T-helper 1 cell treated with Interleukin-12 subunit alpha and Interleukin-12 subunit beta and Interleukin-4 antibody, amounts not matched to agents 30 ng/mL and 1 ng/mL, for 36 hours (primary cell): ENCODE results near the gene KATNBL1. TPM values are rescaled to one million over a fixed set of nuclear protein-coding genes. Genes with fewer than 3 reads are reported as not detected.
"Not testable (repeated sequence)": the region's sequence is repeated elsewhere in the genome, so short reads cannot be mapped to it uniquely, and the experiment has no call there.

Experiments used
- intact Hi-C: fragments of 100-400 bp; cut with micrococcal nuclease; formaldehyde crosslinking; loops from one replicate; pipeline ENCODE4 v1.15.1; 2024
- total RNA-seq: library from RNA; stranded (reverse); gene quantifications from 2 replicates; pipeline ENCODE4 v1.2.3, GENCODE V29; 2022

Gene KATNBL1
- total RNA-seq, 1 donor from 2014 or later = 40.3 TPM

DNA sequence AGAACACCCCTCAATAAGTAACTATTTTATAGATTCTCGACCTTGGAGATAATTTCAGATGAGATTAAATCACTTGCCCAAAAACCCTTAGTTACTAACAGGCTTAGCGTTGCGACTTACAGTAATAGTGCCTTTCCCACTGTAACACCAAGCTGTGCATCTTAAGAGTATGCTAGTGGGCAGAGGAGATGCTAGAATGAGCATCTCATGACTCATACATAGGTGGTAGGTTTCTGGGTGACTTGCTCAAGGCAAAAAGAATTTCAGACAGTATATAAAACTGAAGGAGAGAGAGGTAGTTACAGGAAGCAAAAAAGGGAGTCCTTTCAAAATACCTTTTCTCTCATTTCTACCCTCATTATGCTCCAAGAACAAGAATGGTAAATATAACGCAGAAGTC, 3.9 kb downstream of the KATNBL1 start:
- intact Hi-C loops = no loop called here

DNA sequence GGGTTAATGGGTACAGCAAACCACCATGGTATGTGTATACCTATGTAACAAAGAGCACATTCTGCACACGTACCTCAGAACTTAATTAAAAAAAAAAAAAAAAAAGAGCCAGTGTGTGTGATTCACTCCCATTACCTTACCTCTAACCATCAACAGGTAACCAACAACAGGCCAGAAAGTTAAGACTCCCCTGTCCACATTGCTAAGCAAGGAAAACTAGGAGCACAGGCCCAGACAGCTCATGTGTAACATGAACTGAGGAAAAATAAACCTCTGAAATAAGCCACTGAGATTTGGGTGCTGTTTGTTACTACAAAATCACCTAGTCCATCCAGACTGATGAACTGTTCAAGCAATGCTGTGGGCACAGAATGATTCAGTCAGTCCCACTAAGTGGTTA, 6.0 kb downstream of the KATNBL1 start:
- intact Hi-C loops = no loop called here

DNA sequence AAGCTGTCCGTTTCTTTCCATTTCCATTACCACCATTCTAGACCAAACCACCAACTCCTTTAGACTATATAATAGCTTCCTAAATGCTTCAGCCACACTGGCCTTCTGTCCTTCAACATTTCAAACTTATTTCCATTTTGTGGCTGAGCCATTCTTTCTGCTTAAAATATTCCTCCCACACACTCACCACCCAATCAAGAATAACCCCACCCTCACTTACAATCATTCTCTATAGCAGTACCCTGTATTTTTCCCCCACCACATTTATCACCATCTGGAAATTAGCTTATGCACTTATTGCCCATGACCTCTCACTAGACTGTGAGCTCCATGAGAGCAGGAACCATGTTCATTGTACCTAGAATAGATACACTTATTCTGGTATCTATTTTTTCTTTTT, 6.6 kb downstream of the KATNBL1 start:
- intact Hi-C loops = no loop called here

DNA sequence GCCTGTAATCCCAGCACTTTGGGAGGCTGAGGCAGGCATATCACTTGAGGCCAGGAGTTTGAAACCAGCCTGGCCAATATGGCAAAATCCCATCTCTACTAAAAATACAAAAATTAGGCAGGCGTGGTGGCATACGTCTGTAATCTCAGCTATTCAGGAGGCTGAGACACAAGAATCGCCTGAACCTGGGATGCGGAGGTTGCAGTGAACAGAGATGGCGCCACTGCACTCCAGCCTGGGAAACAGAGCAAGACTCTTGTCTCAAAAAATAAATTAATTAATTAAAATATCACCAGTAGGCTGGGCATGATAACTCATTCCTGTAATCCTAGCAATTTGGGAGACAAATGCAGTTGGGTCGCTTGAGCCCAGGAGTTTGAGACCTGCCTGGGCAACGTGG, 16.6 kb downstream of the KATNBL1 start:
- intact Hi-C loops = not testable (repeated sequence)

DNA sequence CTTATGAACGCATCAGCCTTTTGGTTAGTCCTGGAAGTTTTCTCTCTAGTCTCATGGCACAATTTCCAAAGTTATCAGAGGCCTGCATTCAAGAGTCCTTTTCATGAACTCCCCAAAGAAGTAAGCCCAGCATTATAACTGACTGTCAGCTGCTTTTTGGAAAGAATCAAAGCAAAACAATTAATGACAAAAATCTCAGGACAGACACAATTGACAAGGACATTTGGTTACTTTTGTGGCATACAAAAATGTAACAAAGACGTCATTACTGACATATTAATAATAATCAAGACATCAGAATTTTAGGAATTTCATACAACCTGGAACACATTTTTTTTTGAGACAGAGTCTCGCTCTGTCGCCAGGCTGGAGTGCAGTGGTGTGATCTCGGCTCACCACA, 21.2 kb downstream of the KATNBL1 start:
- intact Hi-C loops = no loop called here

DNA sequence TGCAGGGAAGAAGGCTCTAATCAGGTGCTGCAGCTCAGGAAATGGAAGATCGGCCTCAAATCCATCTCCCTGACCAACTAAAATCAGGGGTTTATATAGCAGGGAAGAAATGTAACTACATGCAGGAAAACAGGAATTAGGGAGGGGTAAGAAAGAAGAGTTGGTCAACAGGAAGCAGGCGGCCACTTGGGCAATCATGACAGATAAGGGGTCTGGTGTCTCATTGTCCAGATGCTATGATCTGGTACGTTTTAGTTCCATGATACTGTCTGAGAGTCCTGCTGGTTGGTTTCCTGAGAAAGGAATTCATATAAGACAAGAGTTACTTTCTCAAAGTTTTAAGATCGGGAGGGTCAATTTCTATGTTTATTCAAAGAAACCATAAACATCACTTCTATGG, 24.2 kb downstream of the KATNBL1 start:
- intact Hi-C loops = no loop called here

DNA sequence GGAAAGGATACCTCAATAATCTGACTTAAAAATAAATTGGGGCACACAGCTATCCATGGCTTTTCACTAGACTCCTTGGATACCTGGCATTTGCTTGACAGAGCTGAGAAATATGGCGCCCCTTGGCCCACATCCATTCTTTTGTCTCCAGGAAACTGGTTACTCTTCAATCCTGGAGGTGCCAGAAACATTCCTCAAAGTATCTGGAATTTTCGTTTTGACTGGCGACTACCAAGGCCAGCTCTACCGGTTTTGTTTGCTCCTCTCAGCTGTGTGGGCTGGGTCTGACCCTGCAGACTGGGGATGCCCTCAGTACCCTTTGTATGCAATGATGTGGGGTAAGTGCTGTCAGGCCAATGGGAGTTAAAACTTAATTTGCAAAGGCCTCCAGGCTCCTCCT, 27.0 kb downstream of the KATNBL1 start:
- intact Hi-C loops = no loop called here

DNA sequence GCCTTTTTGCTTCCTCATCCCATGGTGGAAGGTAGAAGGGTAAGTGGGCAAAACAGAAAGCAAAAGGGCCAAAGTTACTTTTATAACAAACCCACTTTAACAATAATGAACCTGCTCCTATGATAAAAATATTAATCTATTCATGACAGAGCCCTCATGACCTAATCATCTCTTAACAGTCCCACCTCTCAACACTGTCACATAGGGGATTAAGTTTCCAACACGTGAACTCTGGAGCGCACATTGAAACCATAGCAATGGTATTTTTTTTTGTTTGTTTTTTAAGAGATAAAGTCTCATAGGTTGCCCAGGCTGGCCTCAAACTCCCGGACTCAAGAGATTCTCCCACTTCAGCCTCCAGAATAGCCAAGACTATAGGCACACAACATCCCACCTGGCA, 30.7 kb downstream of the KATNBL1 start:
- intact Hi-C loops = no loop called here

DNA sequence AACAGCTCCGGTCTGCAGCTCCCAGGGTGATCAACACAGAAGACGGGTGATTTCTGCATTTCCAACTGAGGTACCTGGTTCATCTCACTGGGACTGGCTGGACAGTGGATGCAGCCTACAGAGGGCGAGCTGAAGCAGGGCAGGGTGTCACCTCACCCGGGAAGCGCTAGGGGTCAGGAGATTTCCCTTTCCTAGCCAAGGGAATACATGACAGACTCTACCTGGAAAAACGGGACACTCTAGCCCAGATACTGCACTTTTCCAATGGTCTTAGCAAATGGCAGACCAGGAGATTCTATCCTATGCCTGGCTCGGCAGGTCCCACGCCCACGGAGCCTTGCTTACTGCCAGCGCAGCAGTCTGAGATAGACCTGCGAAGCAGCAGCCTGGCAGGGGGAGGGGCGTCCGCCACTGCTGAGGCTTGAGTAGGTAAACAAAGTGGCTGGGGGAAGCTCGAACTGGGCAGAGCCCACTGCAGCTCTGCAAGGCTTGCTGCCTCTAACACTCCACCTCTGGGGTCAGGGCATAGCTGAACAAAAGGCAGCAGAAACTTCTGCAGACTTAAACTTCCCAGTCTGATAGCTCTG, 43.8 kb downstream of the KATNBL1 start:
- intact Hi-C loops = not testable (repeated sequence)

DNA sequence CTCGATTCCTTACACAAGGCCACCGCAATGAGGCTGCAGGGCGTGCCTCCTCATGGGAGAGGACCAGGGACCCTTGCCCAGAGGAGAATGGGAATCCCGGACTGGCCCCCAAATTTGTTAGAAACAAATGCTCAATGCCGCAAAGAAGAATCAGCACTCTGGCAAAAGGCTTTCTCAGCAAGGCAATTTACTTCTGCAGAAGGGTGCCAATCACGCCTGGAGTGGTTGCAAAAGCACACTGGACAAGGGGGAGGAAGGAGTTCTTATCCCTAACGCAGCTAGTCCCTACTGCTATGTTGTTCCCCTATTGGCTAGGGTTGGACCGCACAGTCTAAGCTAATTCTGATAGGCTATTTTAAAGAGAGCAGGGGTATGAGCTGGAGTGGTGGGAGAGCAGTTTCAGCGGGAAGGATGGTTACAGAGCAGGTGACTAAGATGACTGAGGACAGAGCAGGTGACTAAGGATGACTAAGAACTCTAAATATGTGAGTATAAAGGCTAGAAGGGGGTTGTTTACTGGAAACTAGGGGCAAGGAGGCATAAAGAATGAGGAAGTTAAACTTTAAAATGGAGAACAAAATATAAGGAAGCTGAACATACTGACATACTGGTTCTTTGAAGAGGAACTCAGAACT, 48.5 kb downstream of the KATNBL1 start:
- intact Hi-C loops = no loop called here

DNA sequence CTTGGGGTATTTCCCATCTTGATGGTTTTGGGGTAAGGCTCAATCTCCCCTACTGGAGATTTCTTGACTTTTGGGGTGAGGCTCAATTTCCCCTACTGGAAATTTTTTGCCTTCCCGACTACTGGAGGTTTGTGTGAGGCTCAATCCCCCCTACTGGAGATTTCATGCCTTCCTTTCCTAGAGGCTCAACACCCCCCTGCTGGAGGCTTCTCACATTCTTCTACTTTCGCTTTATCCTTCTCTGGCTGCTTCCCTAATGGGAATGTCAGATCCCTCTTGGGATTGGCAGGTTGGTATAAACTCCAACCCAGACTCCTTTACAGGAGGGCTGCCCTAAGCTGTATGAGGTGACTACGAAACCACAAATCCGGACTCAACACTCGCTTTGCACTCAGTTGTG, 49.2 kb downstream of the KATNBL1 start:
- intact Hi-C loops = no loop called here

DNA sequence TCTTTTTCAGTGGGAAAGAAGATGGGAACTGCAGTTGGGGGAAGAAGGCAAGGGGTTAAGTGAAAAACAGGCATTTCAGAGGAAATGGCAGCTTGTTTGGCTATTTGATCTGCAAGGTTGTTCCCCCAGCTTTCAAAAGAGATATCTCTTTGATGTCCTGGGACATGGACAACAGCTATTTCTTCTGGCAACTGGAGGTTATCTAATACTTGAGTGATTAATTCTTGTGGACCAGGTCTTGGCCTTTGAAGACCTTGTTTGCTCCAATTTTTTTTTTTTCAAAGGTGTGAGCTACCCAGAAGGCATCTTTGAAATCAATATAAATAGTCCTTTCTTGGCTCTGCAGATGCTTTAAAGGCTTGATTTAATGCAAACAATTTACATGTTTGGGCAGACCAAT, 51.5 kb downstream of the KATNBL1 start:
- intact Hi-C loops = no loop called here

DNA sequence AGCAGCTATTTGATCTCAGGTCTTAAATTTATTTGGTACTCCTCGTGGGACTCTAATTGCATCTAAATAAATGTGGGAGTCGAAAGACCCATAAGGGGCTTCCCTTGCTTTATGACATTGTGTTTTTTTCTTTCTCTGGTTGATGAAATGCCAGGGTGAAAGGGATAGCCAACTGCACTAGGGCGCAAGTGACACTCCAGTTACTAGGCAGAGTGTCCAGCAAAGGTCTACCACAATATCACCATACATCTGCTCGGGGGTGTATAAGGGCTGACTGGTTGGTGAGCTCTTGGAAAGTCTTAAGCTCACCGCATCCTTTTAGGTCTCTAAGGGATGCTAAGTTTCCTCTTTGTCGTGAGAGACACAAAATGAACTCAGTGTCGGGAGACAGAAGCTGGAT, 54.0 kb downstream of the KATNBL1 start:
- intact Hi-C loops = no loop called here

DNA sequence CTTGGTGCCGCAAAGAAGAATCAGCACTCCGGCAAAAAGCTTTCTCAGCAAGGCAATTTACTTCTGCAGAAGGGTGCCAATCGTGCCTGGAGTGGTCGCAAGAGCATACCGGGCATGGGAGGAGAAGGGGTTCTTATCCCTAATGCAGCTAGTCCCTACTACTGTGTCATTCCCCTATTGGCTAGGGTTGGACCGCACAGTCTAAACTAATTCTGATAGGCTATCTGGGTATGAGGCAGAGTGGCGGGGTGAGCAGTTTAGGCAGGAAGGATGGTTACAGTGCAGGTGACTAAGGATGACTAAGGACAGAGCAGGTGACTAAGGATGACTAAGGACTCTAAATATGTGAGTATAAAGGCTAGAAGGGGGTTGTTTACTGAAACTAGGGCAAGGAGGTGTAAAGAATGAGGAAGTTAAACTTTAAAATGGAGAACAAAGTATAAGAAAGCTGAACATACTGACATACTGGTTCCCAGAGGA, 55.1 kb downstream of the KATNBL1 start:
- intact Hi-C loops = no loop called here

DNA sequence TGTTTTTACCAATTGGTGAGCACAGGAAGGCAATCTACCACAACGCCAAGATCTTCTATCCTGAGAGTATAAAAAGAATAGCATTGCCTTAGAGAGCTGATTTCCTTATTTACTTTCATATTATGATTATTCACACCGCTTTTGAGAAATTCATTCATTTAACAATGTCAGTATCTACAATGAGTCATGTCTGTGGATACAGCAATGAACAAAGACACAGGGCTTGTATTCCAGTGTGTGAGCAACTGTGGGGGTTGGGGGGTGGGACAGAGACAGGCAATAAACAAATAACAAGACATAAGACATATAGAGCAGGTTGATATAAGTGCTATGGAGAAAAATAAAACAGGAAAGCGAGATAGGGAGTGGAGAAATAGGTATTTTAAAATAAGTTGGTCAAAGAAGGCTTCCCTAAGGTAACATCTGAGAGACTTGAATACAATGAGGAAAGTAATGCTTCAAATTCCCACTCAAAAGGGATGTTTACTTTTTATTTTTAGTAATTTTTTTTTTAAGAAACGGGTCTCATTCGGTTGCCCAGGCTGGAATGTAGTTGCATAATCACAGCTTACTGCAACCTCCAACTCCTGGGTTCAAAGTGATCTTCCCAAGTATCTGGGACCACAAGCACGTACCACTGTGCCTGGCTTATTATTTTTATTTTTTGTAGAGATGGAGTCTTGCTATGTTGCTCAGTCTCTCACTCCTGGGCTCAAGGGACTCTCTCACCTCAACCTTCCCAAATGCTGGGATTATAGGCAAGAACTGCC, 62.3 kb downstream of the KATNBL1 start:
- intact Hi-C loops = no loop called here

DNA sequence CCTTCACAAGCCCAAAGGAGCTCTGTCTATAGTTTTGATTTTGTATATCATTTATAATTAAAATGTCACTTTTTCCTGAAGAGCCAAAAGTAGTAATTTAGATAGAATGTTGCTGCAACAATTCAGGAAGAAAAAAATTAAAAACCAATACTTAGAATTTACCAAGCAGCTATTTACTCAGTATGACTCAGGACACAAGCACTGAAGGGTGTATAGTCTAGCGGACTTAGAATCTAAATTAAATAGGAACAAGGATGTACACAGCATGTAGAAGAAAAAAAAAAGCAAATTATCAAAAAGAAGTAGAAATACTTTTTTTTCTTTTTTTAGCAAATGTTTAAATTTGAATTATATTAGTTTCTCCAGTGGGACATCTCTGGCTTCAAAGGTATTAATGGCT, 76.4 kb downstream of the KATNBL1 start:
- intact Hi-C loops = no loop called here

DNA sequence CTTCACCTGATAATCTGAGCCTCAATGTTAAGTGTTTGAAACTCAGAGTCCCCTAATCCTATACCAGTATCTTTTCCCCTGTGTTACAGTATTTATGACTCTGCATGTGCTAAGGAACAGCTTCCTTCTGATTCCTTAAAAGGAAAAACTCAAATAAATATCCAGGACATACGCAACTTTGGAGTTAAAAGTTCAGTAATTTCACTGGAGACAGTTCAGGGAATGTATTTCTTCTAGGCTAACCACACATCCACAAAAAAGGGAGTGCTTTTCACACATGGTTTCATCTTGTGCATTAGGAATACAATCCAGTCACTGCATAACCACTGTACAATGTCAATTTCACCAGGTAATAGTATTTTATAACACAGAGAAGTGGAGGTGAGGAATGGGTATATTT, 77.0 kb downstream of the KATNBL1 start:
- intact Hi-C loops = no loop called here

DNA sequence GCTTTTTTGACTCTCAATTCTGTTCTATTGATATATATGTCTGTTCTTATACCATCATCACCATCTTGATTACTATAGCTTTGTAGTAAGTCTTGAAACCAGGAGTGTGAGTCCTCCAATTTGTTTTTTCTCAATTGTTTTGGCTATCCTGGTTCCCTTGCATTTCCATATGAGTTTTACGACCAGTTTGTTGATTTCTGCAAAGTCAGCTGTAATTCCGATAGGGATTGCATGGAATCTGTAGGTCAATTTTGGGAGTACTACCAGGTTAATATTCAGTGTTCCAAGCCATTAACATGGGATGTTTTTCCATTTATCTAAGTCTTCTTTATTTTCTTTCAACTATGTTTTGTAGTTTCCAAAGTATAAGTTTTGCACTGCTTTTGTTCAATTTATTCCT, 81.0 kb downstream of the KATNBL1 start:
- intact Hi-C loops = no loop called here

DNA sequence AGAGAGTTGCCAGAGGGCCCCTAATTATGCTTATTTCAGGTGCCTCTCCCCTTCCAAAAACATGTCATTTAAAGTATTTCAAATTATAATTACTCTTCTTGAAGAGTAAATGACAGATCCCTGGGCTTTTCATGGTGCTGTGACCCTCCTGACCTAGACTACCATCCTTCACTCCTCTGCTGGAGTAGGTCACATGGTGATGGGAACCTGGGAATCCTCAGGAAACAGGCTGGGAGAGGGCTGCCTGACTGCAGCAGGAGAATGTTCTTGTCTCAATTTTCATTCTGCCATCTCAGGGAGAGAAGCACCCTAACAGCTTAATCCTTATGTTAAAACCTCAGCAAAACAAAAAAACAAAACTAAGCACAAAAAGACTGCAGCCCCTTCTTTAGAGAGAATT, 83.4 kb downstream of the KATNBL1 start:
- intact Hi-C loops = no loop called here

DNA sequence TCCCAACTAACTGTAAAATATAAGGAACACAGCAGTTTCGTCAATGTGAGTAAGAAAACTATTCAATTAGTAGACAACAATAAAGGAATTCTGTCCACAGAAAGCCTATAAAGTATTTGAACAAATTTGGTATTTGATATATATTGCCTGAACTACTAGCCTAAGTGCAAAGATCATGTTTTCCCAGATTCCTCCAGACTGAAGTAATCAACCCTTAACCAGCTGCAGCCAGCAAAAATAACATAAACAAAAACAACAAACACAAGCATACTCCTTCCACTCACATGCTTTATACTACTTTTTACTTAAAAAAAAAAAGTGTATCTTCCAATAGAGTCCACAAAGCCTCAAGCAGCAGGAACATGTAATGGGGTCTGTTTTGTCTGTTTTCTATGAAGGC, 84.0 kb downstream of the KATNBL1 start:
- intact Hi-C loops = no loop called here

DNA sequence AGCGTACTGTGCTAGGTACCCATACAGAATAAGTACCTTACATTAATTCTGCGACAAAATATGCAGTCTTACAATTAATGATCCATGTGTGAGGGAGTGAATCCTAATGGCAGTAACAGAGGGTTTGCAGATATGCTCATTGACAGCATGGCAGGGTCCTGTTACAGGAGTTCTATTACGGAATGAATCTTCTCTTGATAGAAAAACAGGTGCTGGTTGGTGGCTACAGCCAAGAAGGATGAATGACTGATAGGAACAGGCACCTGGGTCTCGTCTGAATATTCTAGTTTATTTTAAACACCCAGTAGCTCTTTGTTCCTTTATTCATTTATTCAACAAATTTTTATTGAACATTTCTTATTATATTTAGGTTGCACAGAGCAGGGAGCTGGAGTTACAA, 85.2 kb downstream of the KATNBL1 start:
- intact Hi-C loops = no loop called here

DNA sequence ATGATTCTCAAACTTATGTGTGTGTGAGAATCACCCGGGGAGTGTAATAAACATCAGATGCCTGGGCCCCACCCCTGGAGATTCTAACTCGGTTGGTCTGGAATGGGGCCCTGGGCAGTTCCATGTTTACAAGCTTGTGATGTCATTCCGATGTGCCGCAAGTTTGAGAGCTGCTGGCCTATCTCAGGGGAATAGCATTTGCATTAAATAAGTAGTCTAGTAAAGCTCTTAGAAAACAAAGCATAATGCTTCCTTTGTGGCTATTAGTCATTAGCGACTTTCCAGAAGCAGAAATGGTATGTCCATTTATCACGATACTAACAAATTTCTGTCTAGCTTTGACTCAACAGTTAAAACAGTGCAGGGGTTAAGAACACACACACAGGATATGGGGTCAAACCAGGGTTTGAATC, 87.1 kb downstream of the KATNBL1 start:
- intact Hi-C loops = no loop called here

DNA sequence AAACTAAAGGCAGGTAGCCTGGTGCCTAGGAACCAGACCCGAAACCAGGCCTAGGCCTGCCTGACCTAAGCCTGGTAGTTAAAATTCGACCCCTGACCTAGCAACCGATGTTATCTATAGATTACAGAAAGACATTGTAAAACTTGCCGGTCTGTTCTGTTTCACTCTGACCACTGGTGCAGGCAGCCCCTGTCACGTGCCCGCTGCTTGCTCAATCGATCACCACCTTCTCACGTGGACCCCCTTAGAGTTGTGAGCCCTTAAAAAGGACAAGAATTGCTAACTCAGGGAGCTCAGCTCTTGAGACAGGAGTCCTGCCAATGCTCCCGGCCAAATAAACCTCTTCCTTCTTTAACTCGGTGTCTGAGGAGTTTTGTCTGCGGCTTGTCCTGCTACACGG, 88.1 kb downstream of the KATNBL1 start:
- intact Hi-C loops = not testable (repeated sequence)
